WI38 (cell line): Measurements from ENCODE around the gene SLC12A5.

ENCODE experiments used
- H3K4me3 ChIP-seq: 2 replicates; pipeline ENCODE4 v1.5.1; 2011; ENCODE audit warnings: low read depth, mild to moderate bottlenecking, control low read depth, low read length
- CTCF ChIP-seq: IDR thresholded peaks from 2 replicates; pipeline ENCODE4 v1.5.1; 2012; ENCODE audit warnings: low read depth, mild to moderate bottlenecking, control low read depth, low read length

The SLC12A5 gene

GRCh38 chr20:46077642-46078305, 48.8 kb downstream of the SLC12A5 start:
- no peak overlapping the region for H3K4me3 ChIP-seq
- TF ChIP-seq CTCF: no peak

GRCh38 chr20:46078954-46079353, 49.9 kb downstream of the SLC12A5 start:
- no peak for TF ChIP-seq CTCF
- H3K4me3 ChIP-seq: no peak overlapping the region

GRCh38 chr20:46081074-46081473, 52.1 kb downstream of the SLC12A5 start:
- H3K4me3 ChIP-seq: no peak overlapping the region
- no peak for TF ChIP-seq CTCF

- TF ChIP-seq CTCF: no peak
- no peak overlapping the region for H3K4me3 ChIP-seq
These were observed 54.1 kb downstream of the SLC12A5 start for GRCh38 chr20:46083101-46083500.

GRCh38 chr20:46083531-46084061, 54.6 kb downstream of the SLC12A5 start:
- TF ChIP-seq CTCF: no peak

GRCh38 chr20:46084805-46085178, 55.8 kb downstream of the SLC12A5 start:
- H3K4me3 ChIP-seq: no peak overlapping the region
- TF ChIP-seq CTCF: no peak

More at GRCh38 chr20:46083531-46084061, 54.6 kb downstream of the SLC12A5 start:
- H3K4me3 ChIP-seq: no peak overlapping the region

GRCh38 chr20:46085179-46085851, 56.3 kb downstream of the SLC12A5 start:
- no peak for TF ChIP-seq CTCF
- no peak overlapping the region for H3K4me3 ChIP-seq
